Fibroblast of pulmonary artery (primary cell): ENCODE results near the gene HOXA1.

Experiments
- DNase-seq: peaks from one replicate; pipeline ENCODE4 v3.0.0-alpha.2; 2010; ENCODE audit warnings: low read depth
- H3K4me3 ChIP-seq: replicated peaks from 2 replicates; pipeline ENCODE4 v1.5.1; 2011; ENCODE audit warnings: low read depth, mild to moderate bottlenecking, control low read depth, low read length, moderate library complexity
- CTCF ChIP-seq: IDR thresholded peaks from 2 replicates; pipeline ENCODE4 v1.5.1; 2011; ENCODE audit warnings: mild to moderate bottlenecking, control low read depth, low read length, inconsistent platforms; ENCODE audit errors: missing control alignments

Gene HOXA1

GRCh38 chr7:27095897-27096767, at the start of gene HOXA1:
HOXA1 (minus strand) TSS chr7:27096000; CDS start chr7:27095912, 88 bp downstream.
- peak within 1 kb of the TSS; percentile 55 for H3K4me3 ChIP-seq
- no peak for TF ChIP-seq CTCF
- DNase-seq: peak; percentile 72

GRCh38 chr7:27145165-27145913, 49.5 kb upstream of the HOXA1 start:
- DNase-seq: no peak
- H3K4me3 ChIP-seq: no peak overlapping the region
- TF ChIP-seq CTCF: no peak

- no peak overlapping the region for H3K4me3 ChIP-seq
- no peak for DNase-seq
- no peak for TF ChIP-seq CTCF
These were observed 49.0 kb upstream of the HOXA1 start for GRCh38 chr7:27144781-27145164.

GRCh38 chr7:27143950-27144780, 48.4 kb upstream of the HOXA1 start:
- no peak for TF ChIP-seq CTCF
- no peak overlapping the region for H3K4me3 ChIP-seq
- no peak for DNase-seq

GRCh38 chr7:27143023-27143949, 47.5 kb upstream of the HOXA1 start, which contains the start of gene HOXA5:
HOXA5 (minus strand) TSS chr7:27143681; CDS start chr7:27143607, 74 bp downstream.
- H3K4me3 ChIP-seq: peak within 1 kb of the TSS; percentile 48
- DNase-seq: peak; percentile 84
- peak; percentile 9 for TF ChIP-seq CTCF
